A673 (cell line): ENCODE results near the gene CDC25A.

Experiments used
- EZH2 ChIP-seq: fragments of 200-600 bp; sonication (generic); IDR thresholded peaks from 2 replicates; pipeline ENCODE4 v1.6.1; 2017; ENCODE audit warnings: borderline replicate concordance, low read depth, mild to moderate bottlenecking, mixed read lengths, antibody characterized with exemption, low read length; ENCODE audit not compliant: poor library complexity, severe bottlenecking
- TF ChIP-seq, protein P1 (sequence below): fragments of 300-800, 200-600 bp; sonication (generic); conservative IDR thresholded peaks from 2 replicates; pipeline ENCODE4 v1.5.1; 2017; ENCODE audit warnings: low read depth, mild to moderate bottlenecking, antibody characterized with exemption, low read length, moderate library complexity, mixed read lengths

- TF ChIP-seq, protein P1, sequence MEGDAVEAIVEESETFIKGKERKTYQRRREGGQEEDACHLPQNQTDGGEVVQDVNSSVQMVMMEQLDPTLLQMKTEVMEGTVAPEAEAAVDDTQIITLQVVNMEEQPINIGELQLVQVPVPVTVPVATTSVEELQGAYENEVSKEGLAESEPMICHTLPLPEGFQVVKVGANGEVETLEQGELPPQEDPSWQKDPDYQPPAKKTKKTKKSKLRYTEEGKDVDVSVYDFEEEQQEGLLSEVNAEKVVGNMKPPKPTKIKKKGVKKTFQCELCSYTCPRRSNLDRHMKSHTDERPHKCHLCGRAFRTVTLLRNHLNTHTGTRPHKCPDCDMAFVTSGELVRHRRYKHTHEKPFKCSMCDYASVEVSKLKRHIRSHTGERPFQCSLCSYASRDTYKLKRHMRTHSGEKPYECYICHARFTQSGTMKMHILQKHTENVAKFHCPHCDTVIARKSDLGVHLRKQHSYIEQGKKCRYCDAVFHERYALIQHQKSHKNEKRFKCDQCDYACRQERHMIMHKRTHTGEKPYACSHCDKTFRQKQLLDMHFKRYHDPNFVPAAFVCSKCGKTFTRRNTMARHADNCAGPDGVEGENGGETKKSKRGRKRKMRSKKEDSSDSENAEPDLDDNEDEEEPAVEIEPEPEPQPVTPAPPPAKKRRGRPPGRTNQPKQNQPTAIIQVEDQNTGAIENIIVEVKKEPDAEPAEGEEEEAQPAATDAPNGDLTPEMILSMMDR = no peak
- TF ChIP-seq EZH2 = no peak
Observed at GRCh38 chr3:48202632-48203031, 14.4 kb upstream of the CDC25A start.
